HT-29 (cell line): Measurements from ENCODE around the gene PHLDA2. TPM values are rescaled to one million over a fixed set of nuclear protein-coding genes. Genes with fewer than 3 reads are reported as not detected.
"Not testable (repeated sequence)": the region's sequence is repeated elsewhere in the genome, so short reads cannot be mapped to it uniquely, and the experiment has no call there.

Experiments used
- DNase-seq: peaks from one replicate; pipeline ENCODE4 v3.0.0-alpha.2; 2015; ENCODE audit warnings: low spot score
- total RNA-seq: library from RNA; depleted of rRNA; stranded (reverse); fragments of >200 nt; shearing (Covaris generic); gene quantifications from 2 replicates; pipeline ENCODE4 v1.2.3, GENCODE V29; 2014

The PHLDA2 gene
- total RNA-seq, 1 experiment from 2014 or later, result 406 TPM

- DNase-seq, result peak; percentile 55
Observed at GRCh38 chr11:2945031-2945756, 16.0 kb upstream of the PHLDA2 start.

DNA sequence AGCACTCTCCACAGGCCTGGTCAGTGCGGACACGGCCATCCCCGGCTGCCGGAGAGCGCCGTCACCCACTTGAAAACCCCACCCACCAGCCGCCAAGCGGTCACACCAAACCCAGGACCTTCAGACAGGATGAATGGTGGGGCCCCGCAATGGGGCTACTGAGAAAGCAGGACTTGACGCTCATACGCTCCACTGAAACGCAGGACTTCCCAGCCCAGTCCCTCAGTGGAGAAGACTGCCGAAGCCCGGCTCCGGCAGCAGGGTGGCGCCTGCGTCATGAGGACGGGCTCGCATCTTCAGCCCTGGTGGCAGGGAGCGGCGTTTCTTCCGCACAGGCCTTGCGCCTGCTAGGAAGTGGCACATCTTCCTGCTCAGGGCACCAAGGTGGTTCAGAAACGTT, 15.3 kb upstream of the PHLDA2 start:
- no peak for DNase-seq

DNA sequence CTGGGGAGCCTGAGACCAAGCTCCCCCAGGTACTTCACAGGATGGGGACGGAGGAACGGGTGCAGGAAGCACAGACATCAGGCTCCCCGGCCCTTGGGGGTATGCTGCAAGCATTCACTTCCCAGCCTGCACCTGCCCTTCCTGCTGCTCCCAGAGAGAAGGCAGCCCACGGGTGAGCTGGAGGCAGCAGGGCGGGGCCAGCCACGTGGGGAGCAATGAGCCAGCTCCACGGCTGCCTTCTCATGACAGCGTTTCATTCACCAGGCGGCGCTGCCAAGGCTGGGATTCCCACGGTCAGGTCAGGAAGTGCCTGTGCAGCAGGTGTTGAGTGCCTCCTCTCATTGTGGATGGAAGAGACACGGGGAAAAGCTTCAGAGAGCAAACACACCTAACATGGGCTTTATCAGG, 14.5 kb upstream of the PHLDA2 start:
- peak; percentile 85 for DNase-seq

DNA sequence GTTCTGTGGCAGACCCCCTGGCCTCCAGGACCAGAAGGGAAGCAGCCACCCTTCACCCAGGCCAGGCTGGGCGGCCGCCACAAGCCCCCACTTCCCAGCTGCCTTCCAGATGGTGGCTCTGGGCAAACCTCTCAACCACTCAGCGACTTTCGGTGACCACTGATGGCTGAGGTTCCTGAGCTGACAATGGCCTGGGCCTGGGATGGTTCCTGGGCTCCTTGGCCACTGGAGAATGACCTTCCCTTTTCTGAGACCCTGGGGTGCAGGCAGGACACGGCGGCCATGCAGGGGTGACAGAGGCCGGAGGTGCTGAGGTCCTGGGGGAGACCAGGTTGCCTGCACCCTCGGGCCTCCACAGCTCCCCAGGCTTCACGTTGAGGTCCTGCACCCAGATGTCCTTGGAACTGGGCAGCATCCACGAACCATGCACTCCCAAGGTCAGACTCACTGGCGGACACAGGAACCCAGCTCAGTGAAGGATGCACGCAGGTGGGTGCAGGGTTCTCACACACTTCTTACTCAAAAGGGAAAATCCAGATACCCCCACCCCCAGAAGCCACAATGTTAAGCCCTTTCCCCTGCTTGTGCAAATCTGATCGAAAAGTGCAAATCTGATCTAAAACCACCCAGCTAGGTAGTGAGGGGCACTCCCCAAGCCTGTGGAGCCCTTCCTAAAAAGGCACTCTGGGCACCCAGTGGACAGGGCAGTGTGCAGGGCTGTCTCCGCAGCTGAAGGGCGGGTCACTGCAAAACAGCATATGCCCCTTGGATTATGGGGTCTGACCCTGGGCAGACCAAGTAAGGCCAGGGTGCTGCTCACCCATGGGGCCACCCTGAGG, 13.9 kb upstream of the PHLDA2 start:
- DNase-seq, result no peak

DNA sequence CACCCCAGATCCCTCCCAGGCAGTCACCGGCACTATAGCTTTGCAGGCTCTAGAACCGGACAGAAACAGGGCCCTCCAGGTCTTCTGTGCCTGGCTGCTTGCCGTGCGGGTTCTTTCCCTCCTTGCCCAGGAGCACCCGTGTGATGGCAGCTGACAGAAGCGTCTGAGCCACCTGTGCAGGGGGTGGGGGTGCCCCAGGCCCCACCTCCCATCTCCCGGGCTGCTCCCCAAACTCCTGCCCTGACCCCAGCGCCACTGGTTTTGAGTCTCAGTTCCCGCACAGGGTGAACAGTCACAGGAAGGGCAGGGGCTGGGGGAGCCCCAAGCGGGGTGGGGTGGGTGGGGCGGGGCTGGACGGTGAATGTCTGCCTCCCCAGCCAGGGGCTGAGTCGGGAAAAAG, 13.2 kb upstream of the PHLDA2 start:
- no peak for DNase-seq

- peak; percentile 84 for DNase-seq
Observed at GRCh38 chr11:2940921-2941821, 12.0 kb upstream of the PHLDA2 start.

DNA sequence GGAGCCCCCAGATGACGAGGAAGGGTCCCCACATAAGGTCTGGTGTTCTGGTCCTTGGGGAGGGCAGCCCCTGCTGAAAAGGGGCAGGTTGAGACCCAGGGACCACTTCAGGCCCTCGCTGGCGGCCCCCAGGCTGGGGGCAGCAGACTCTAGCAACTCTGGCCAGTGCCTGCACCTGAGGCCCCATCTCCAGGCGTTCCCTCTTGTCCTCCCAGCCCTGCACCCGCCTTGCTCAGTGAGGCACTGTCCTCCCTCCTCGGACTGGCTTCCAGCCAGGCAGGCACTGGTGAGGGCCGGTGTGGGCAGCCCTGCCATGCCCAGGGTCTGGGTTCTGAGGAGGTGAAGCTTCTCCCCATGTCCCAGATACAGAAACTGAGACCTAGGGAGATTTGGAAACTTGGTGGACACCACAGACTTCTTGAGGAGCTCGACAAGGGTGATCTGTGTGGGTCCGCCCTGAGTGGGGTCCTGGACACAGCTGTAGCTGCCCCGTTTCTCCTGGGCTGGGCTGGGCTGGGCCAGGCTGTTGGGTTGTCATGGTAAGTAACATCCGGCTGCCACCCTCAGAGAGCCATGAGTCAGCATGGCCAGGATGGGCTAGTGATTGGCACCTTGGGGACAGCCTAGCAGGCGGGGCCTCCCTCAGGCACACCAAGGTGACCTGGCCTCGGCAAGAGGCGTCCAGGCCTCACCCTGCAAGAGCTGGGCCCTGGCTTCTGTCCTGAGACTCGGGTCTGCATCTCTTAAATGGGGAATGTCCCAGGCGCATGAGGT, 11.1 kb upstream of the PHLDA2 start:
- DNase-seq, result peak; percentile 83

GRCh38 chr11:2938458-2939418, 9.5 kb upstream of the PHLDA2 start:
- not testable (repeated sequence) for DNase-seq

DNA sequence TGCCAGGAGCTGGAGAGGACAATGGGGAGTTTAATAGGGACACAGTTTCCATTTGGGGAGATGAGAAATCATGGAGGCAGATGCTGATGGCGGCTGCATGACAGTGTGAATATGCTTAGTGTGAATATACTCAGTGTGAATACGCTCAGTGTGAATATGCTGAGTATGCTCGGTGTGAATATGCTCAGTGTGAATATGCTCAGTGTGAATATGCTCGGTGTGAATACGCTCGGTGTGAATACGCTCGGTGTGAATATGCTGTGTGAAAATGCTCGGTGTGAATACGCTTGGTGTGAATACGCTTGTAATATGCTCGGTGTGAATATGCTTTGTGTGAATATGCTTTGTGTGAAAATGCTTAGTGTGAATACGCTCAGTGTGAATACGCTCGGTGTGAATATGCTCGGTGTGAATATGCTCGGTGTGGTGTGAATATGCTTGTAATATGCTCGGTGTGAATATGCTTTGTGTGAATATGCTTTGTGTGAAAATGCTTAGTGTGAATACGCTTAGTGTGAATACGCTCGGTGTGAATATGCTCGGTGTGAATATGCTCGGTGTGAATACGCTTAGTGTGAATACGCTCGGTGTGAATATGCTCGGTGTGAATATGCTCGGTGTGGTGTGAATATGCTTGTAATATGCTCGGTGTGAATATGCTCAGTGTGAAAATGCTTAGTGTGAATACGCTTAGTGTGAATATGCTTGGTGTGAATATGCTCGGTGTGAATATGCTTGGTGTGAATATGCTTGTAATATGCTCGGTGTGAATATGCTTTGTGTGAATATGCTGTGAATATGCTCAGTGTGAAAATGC, 8.6 kb upstream of the PHLDA2 start:
- not testable (repeated sequence) for DNase-seq

GRCh38 chr11:2934611-2935239, 5.5 kb upstream of the PHLDA2 start:
- DNase-seq, result no peak

- no peak for DNase-seq
Observed at GRCh38 chr11:2934021-2934550, 4.9 kb upstream of the PHLDA2 start.

DNA sequence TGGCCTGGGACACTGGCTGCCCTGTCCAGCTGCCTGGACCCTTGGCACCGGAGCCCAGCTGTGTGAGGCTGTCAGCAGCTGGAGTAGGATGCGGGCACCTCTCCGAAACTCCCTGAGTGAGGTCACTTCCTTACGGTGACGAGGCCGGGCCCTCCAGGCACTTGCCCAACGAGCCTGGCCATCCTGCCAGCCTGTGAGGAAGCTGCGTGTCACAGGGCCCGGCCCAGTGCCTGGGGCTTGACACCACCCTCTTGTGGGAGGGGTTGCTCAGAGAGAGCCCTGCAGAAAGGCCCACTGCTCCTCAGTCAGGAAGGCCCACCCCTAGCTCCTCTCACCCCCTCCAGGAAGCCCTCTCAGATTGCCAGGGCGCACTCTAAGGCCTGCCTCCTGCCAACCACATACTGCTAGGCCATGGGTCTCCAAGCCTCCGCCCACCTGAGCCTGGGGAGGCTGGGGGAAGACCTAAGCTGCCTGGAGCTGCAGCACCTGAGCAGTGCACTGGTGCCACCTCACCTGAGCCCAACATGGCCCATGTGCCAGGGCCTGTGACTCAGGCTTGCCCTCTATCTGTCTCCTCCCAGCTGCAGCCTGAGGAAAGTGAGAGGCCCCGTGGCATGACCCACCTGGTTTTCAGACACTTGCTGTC, 4.3 kb upstream of the PHLDA2 start:
- DNase-seq, result peak; percentile 90

- peak; percentile 58 for DNase-seq
Observed at GRCh38 chr11:2932850-2933251, 3.6 kb upstream of the PHLDA2 start.

DNA sequence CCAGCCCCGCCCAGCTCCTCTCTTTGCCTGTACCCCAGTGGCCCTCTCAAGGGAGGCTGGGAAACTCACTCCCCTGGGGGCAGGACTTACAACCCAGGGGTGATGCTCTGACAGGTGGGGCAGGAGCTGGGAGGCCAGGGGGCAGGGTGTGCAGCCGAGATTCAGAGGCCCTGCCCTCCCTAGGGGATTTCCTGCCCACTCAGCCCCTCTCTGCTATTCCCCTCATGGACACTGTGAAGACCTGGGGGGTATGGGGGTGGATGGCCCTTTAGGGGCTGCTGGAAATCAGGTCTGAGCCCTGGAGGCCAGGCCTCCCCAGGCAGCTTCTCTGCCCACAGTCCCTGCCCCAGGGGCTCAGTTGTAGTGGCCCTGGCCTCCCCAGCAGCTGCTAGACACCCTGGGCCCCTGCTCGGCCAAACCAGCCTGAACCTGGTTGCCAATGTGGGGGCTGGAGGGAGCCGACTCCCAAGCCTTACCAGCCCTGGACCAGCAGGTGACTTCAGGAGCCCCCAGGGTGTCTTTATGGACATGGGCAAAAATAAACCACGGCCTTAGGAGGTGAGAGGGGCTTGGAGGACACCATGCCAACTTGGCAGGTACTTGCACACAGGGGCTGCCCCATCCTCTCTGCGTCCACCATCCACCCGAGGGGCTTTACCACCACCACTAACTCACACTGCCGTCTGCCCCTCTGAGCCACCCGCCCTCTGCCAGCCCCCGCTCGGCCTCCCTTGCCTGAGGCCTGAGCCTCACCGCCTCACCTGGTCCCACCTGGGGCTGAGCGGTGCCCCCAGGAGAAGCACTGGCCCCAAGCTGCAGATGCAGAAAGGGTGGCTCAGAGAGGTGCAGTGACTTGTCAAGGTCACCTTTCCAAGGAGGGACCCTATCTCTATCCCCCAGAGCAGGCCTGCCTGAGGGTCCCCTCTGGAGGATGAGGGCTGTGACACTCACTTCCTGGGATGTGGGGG, 2.8 kb upstream of the PHLDA2 start:
- DNase-seq, result no peak

DNA sequence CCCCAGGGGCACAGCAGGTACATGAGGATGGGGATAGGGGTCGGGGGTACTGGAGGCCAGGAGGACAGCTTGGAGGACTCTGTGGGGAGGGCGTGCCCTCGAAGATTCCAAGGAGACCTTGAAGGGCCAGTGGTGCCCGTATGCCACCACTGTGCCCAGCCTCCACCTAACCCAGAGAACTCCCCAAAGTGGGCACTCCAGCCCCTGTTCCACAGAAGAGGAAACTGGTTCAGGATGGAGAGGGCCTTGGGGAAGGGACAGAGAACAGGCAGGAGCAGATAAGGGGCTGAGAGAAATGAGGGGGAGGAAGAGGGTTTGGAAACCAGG, 2.2 kb upstream of the PHLDA2 start:
- DNase-seq, result no peak

GRCh38 chr11:2930704-2931419, 1.6 kb upstream of the PHLDA2 start:
- DNase-seq, result peak; percentile 97
